GM23338 (cell line): ENCODE data around the gene ITPKA. TPM values are rescaled to one million over a fixed set of nuclear protein-coding genes. Genes with fewer than 3 reads are reported as not detected.

ENCODE experiments used
- CTCF ChIP-seq, 2 experiments: fragments of 200-600 bp in 1 of 2; sonication (generic) in 1 of 2; conservative IDR thresholded peaks; 2 replicates each; pipeline versions ENCODE4 v1.5.1 to v1.6.1; 2016 to 2017; ENCODE audit warnings: antibody characterized with exemption in 2 of 2, low read depth in 2 of 2, mild to moderate bottlenecking in 2 of 2, moderate library complexity in 1 of 2
- ZNF462 ChIP-seq: fragments of 250-450 bp; sonication (Bioruptor Pico); IDR thresholded peaks from 2 replicates; pipeline ENCODE4 v1.5.0; 2020; ENCODE audit warnings: mild to moderate bottlenecking, moderate library complexity
- polyA plus RNA-seq: library from polyadenylated mRNA; unstranded; fragments of >200 nt; fragmentation: Nextera tagmentation; extraction: Ambion mirVana; gene quantifications from 2 replicates; pipeline ENCODE4 v1.2.1, GENCODE V29; 2016
- total RNA-seq: library from RNA; depleted of rRNA; stranded (reverse); fragments of >200 nt; shearing (Covaris generic); gene quantifications from 2 replicates; pipeline ENCODE4 v1.2.3, GENCODE V29; 2014
- TF ChIP-seq, protein P1 (sequence below): IDR thresholded peaks from one replicate; pipeline ENCODE4 v1.6.1; 2018; ENCODE audit warnings: antibody characterized with exemption; ENCODE audit not compliant: unreplicated experiment

The ITPKA gene
- total and polyA plus RNA-seq, 2 experiments from 2014 or later: 0.55 to 2.1 TPM

- TF ChIP-seq ZNF462 (CRISPR knock-in tag) (no peak), CTCF (conservative IDR thresholded peaks at IDR 0.05; ENCODE audit: low read depth in 2 of 2) (peak in 1 of 2 experiments; percentile 16; a peak in 2 of 4 replicates)
- TF ChIP-seq, protein P1, sequence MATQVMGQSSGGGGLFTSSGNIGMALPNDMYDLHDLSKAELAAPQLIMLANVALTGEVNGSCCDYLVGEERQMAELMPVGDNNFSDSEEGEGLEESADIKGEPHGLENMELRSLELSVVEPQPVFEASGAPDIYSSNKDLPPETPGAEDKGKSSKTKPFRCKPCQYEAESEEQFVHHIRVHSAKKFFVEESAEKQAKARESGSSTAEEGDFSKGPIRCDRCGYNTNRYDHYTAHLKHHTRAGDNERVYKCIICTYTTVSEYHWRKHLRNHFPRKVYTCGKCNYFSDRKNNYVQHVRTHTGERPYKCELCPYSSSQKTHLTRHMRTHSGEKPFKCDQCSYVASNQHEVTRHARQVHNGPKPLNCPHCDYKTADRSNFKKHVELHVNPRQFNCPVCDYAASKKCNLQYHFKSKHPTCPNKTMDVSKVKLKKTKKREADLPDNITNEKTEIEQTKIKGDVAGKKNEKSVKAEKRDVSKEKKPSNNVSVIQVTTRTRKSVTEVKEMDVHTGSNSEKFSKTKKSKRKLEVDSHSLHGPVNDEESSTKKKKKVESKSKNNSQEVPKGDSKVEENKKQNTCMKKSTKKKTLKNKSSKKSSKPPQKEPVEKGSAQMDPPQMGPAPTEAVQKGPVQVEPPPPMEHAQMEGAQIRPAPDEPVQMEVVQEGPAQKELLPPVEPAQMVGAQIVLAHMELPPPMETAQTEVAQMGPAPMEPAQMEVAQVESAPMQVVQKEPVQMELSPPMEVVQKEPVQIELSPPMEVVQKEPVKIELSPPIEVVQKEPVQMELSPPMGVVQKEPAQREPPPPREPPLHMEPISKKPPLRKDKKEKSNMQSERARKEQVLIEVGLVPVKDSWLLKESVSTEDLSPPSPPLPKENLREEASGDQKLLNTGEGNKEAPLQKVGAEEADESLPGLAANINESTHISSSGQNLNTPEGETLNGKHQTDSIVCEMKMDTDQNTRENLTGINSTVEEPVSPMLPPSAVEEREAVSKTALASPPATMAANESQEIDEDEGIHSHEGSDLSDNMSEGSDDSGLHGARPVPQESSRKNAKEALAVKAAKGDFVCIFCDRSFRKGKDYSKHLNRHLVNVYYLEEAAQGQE: no peak
Measured at GRCh38 chr15:41511331-41511898, 17.7 kb downstream of the ITPKA start (continued).
